Astrocyte of the spinal cord (primary cell): ENCODE data around the gene NPR2.

Source experiments
- DNase-seq: peaks from one replicate; pipeline ENCODE4 v3.0.0; 2011; ENCODE audit warnings: low read depth, low spot score
- H3K4me3 ChIP-seq: 2 replicates; pipeline ENCODE4 v1.5.1; 2011; ENCODE audit warnings: low read depth, mild to moderate bottlenecking, low read length, moderate library complexity
- in situ Hi-C: cut with HindIII; loops from 2 replicates; pipeline ENCODE4 v1.10.0; 2017; ENCODE audit warnings: low sequenced_read_pairs
- TF ChIP-seq, protein P1 (sequence below): IDR thresholded peaks from 2 replicates; pipeline ENCODE4 v1.5.1; 2012; ENCODE audit warnings: low read depth, mild to moderate bottlenecking, low read length, inconsistent platforms

NPR2 gene

DNA sequence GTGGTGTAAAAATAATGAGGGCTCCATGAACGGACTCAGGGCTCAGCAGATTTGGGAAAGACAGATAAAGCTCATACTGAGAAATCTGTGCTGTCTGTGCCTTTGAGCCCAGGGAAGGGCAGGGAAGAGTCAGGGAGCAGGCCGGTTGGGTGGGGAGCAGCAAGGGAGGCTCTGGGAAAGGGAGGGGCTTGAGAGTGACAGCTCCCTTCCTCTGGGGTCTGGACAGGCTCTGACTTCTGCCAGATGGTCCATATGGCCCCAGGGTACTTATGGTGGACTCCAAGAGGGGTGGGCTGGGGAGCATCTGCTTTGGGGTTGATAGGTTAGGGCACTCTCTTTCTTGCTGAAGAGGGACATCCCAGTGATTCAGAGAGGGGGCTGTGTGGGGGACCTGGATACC, 2.1 kb downstream of the NPR2 start:
- in situ Hi-C loops: no loop called here

DNA sequence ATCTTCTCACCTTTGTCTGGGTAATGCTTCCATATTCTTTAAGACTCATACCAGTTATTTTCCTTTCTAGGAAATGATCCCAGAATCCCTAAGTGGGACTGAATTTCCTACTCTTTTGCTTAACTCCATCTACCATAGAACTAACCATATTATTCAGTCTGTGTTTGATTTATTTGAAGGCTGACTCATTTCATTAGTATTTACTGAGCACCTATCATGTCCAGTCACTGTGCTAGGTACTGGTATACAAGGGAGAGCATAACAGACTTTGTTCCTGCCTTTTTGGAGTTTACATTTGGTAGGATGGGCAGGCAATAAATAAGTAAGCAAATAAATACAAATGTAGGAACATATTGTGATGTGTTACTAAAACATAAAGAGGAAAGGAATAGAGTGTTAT, 4.3 kb downstream of the NPR2 start:
- TF ChIP-seq, protein P1, sequence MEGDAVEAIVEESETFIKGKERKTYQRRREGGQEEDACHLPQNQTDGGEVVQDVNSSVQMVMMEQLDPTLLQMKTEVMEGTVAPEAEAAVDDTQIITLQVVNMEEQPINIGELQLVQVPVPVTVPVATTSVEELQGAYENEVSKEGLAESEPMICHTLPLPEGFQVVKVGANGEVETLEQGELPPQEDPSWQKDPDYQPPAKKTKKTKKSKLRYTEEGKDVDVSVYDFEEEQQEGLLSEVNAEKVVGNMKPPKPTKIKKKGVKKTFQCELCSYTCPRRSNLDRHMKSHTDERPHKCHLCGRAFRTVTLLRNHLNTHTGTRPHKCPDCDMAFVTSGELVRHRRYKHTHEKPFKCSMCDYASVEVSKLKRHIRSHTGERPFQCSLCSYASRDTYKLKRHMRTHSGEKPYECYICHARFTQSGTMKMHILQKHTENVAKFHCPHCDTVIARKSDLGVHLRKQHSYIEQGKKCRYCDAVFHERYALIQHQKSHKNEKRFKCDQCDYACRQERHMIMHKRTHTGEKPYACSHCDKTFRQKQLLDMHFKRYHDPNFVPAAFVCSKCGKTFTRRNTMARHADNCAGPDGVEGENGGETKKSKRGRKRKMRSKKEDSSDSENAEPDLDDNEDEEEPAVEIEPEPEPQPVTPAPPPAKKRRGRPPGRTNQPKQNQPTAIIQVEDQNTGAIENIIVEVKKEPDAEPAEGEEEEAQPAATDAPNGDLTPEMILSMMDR: no peak
- in situ Hi-C loops: no loop called here
- no peak for DNase-seq
- H3K4me3 ChIP-seq: no peak overlapping the region

More for the DNA sequence above, 2.1 kb downstream of the NPR2 start:
- H3K4me3 ChIP-seq: peak overlapping the region; percentile 5
- DNase-seq: no peak
- TF ChIP-seq, protein P1: no peak

DNA sequence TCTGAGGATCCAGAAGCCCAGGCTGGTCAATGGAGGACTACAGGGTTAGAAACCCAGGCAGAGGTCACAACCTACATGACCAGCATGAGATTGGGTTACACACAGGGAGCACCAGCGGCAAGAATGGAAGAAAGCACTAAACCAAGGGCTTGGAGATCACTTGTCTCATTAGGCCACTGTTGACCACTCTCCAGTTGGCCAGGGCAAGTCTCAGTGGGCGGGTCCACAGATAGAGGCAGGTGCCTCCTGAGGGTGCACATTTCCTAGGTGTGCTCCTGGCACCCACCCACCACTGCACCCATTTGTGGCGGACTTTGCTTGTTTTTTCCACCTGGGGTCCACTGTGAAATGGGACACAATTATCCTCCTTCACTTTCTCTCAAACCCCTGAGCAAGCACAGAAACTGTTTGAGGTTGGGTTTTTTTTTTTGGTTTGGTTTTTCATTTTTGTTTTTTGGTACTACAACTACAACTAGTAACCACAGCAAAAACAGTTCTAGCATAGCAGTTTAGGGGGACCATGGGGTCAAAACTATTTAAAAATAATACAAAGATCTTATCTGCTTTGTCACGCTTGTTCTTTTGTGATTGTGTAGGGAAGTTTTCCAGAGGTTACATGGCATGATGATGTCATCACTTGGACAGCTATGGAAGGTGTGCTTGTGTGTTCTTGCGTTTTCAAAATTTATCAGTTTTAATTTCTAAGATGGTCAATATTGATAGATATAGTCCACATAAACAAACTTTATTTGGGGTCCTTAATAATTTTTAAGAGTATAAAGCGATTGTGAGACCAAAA, 6.1 kb downstream of the NPR2 start:
- no peak overlapping the region for H3K4me3 ChIP-seq
- TF ChIP-seq, protein P1: no peak
- no peak for DNase-seq
- in situ Hi-C loops: no loop called here

DNA sequence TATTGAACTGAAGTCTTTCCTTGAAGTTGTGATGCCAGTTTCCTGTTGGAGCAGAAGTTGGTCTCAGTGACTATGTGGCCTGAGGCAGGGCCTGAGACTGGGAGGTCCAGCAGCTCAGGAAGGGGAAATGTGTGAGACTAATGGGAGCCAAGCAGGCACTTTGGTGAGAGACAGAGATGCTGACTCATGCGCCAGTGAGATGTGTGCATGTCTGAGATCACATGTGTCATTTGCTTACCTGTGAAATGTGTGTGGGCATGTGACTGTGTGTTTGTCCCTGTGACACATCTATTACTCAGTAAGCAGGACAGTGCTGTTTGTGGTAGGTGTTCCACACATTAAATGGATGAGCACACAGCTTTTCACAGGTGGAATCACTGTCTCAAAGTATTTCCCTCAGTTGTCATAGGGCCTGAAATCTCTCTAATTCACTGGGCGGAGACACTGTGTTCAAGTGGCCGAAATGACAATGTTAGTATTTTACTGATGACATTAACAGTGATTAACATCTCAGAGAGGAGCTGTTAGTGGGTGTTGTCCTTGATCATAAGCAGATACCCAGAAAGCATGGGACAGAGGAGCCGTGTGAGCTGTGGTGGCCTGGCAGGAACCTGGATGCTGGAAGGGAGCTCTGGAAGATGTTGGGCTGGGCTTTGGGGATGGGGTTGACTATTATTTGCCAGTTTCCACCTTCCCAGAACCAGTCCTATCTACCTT, 7.4 kb downstream of the NPR2 start:
- DNase-seq: no peak
- in situ Hi-C loops: no loop called here
- TF ChIP-seq, protein P1: no peak
- no peak overlapping the region for H3K4me3 ChIP-seq

DNA sequence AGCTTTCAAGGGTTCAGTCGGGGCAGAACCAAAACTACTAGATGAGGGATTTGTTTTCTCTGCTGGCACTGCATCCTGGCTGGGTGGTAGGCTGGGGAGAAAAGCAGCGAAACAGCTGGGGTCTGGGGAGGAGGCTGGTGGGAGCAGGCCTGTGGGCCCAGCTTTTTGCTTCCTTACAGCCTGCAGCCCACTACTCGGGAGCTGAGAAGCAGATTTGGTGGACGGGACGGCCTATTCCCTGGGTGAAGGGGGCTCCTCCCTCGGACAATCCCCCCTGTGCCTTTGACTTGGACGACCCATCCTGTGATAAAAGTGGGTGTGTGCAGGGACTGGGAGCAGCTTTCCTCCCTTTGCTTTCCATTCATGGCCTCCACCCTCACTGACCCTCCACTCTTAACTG, 9.1 kb downstream of the NPR2 start:
- TF ChIP-seq, protein P1: no peak
- in situ Hi-C loops: no loop called here
- H3K4me3 ChIP-seq: no peak overlapping the region
- no peak for DNase-seq

- TF ChIP-seq, protein P1: no peak
- in situ Hi-C loops: no loop called here
- no peak for DNase-seq
Measured at GRCh38 chr9:35801328-35802128, 10.1 kb downstream of the NPR2 start.

More at GRCh38 chr9:35801328-35802128, 10.1 kb downstream of the NPR2 start:
- H3K4me3 ChIP-seq: no peak overlapping the region
